ENCODE results near the gene PRKACG. TPM values are rescaled to one million over a fixed set of nuclear protein-coding genes. Genes with fewer than 3 reads are reported as not detected.

Gene PRKACG
- total RNA-seq, 1 donor: not detected

DNA sequence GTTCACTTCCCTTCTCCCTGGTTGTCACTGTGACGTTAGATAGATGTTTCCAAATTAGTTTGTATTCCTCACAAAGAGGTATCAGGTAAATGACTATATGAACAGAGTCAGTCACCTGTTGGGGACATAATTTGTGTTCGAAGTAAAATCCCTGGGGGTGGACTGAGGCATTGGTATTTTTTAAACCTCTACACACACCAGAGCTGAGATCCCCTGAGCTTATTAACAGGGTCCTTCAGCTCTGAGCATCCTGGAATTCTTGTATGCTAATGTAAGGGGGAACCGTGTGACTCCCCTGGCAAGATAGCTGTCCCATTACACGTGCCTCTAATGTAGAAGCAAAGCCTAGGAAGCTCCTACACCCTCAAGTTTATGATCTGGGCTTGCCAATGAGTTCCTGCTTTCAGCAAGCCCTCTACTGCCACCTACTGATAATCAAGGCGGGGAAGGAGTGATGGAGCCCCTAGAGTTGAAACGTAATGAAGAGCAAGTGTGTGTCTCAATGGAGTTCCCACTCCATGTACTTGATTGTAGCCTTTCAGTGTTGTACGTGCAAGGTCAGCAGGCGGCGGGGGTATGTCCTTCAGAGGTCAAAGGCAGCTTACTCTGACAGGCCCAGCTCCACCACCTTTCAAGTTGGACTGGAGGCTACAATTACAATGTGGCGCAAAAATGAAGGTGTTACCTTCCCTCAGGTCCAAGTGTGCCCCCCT is 14.4 kb downstream of the PRKACG start:
- TF ChIP-seq, protein P1, sequence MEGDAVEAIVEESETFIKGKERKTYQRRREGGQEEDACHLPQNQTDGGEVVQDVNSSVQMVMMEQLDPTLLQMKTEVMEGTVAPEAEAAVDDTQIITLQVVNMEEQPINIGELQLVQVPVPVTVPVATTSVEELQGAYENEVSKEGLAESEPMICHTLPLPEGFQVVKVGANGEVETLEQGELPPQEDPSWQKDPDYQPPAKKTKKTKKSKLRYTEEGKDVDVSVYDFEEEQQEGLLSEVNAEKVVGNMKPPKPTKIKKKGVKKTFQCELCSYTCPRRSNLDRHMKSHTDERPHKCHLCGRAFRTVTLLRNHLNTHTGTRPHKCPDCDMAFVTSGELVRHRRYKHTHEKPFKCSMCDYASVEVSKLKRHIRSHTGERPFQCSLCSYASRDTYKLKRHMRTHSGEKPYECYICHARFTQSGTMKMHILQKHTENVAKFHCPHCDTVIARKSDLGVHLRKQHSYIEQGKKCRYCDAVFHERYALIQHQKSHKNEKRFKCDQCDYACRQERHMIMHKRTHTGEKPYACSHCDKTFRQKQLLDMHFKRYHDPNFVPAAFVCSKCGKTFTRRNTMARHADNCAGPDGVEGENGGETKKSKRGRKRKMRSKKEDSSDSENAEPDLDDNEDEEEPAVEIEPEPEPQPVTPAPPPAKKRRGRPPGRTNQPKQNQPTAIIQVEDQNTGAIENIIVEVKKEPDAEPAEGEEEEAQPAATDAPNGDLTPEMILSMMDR (IDR thresholded peaks at IDR 0.05; ENCODE audit: extremely low read depth, low read depth, low read length): peak; percentile 84
- Histone ChIP-seq H2AFZ (ENCODE audit: low read length) (no peak overlapping the region), H3K79me2 (ENCODE audit: insufficient read depth, low read length) (no peaks in the 10 kb centered on the region)

DNA sequence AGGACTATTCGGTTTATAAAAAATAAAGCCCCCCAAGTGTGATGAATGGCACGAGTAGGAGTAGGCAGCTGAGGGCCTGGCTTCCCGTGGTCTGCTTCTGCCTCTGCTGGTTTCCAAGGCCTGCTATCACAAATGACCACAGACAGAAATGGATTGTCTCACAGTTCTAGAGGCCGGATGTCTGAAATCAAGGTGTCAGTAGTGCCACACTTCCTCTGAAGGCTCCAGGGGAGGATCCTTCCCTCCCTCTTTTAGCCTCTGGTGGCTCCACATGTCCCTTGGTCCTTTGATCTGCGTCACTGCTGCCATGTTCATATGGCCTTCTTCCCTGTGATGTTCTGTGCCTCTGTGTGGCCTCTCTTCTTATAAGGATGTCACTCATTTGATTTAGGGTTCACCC is 15.1 kb downstream of the PRKACG start:
- Histone ChIP-seq H3K4me3 (ENCODE audit: insufficient read depth, low read length) (no peak overlapping the region), H3K4me1 (ENCODE audit: insufficient read depth, low read length) (no peaks in the 10 kb centered on the region), H3K9me3 (ENCODE audit: low read depth, low read length) (no peaks in the 10 kb centered on the region), H4K20me1 (ENCODE audit: insufficient read depth, low read length) (no peaks in the 10 kb centered on the region), H3K36me3 (ENCODE audit: insufficient read depth, low read length) (no peaks in the 10 kb centered on the region), H3K79me2 (ENCODE audit: insufficient read depth, low read length) (no peaks in the 10 kb centered on the region), H3K27ac (ENCODE audit: low read depth, low read length) (no peak overlapping the region), H2AFZ (ENCODE audit: low read length) (no peak overlapping the region), H3K4me2 (ENCODE audit: insufficient read depth, low read length) (no peak overlapping the region), H3K27me3 (ENCODE audit: insufficient read depth, low read length) (peaks cover 4% of the 10 kb centered on the region)
- TF ChIP-seq, protein P1 (IDR thresholded peaks at IDR 0.05; ENCODE audit: extremely low read depth, low read depth, low read length): no peak
- no peak for DNase-seq (ENCODE audit: insufficient read length, low spot score, missing footprints)

More for the DNA sequence above, 14.4 kb downstream of the PRKACG start:
- Histone ChIP-seq H3K4me1 (ENCODE audit: insufficient read depth, low read length) (no peaks in the 10 kb centered on the region), H3K4me2 (ENCODE audit: insufficient read depth, low read length) (no peak overlapping the region), H3K27me3 (ENCODE audit: insufficient read depth, low read length) (peaks cover 4% of the 10 kb centered on the region), H3K36me3 (ENCODE audit: insufficient read depth, low read length) (no peaks in the 10 kb centered on the region), H3K9me3 (ENCODE audit: low read depth, low read length) (no peaks in the 10 kb centered on the region), H4K20me1 (ENCODE audit: insufficient read depth, low read length) (no peaks in the 10 kb centered on the region), H3K27ac (ENCODE audit: low read depth, low read length) (no peak overlapping the region), H3K4me3 (ENCODE audit: insufficient read depth, low read length) (no peak overlapping the region)
- peak; percentile 92 for DNase-seq (ENCODE audit: insufficient read length, low spot score, missing footprints)

DNA sequence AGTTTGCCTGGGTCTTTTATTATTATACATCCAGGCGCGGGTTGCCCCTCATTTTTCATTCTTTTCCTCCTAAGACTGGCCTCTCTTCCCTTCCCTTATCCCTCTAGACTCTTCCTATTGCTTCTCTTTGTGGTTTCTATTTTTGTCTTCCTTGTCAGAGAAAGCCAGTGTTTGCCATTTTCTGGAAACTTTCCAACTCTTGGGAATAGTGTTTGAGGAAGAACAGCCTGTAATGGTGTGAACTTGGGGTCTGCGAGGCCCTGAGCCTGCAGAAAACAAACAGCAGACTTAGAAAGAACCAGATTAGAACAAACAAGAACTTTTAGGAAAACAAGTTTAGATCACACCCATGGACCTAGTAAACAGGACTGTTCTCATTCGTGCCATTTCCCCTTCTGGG is 15.5 kb downstream of the PRKACG start:
- Histone ChIP-seq H3K4me1 (ENCODE audit: insufficient read depth, low read length) (no peaks in the 10 kb centered on the region), H3K27me3 (ENCODE audit: insufficient read depth, low read length) (peaks cover 4% of the 10 kb centered on the region), H3K4me3 (ENCODE audit: insufficient read depth, low read length) (no peak overlapping the region), H3K27ac (ENCODE audit: low read depth, low read length) (no peak overlapping the region), H4K20me1 (ENCODE audit: insufficient read depth, low read length) (no peaks in the 10 kb centered on the region), H3K79me2 (ENCODE audit: insufficient read depth, low read length) (no peaks in the 10 kb centered on the region), H3K36me3 (ENCODE audit: insufficient read depth, low read length) (no peaks in the 10 kb centered on the region), H3K9me3 (ENCODE audit: low read depth, low read length) (no peaks in the 10 kb centered on the region), H2AFZ (ENCODE audit: low read length) (no peak overlapping the region), H3K4me2 (ENCODE audit: insufficient read depth, low read length) (no peak overlapping the region)
- no peak for DNase-seq (ENCODE audit: insufficient read length, low spot score, missing footprints)
- TF ChIP-seq, protein P1 (IDR thresholded peaks at IDR 0.05; ENCODE audit: extremely low read depth, low read depth, low read length): no peak

DNA sequence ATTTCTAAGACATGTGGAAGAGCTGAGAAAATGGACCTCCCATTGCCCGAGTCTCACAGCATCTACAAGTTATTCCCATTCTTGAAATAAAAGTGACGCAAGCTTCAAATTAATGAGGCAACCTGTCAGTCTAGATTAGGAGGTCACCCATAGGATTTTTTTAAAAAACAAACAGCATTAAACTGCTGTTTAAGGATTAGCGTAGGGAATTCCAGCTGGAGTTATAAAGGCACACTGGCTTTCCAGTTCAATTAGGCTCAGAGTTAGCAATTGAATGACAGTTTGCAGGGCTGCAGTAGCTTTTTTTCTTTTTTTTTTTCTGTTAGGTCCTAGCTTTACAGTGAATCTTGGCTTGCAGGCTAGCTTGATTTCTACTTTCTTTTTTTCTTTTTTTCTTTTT is 16.2 kb downstream of the PRKACG start:
- Histone ChIP-seq H3K27ac (ENCODE audit: low read depth, low read length) (no peak overlapping the region), H4K20me1 (ENCODE audit: insufficient read depth, low read length) (no peaks in the 10 kb centered on the region), H3K36me3 (ENCODE audit: insufficient read depth, low read length) (no peaks in the 10 kb centered on the region), H3K4me3 (ENCODE audit: insufficient read depth, low read length) (no peak overlapping the region), H2AFZ (ENCODE audit: low read length) (no peak overlapping the region), H3K79me2 (ENCODE audit: insufficient read depth, low read length) (no peaks in the 10 kb centered on the region), H3K9me3 (ENCODE audit: low read depth, low read length) (no peaks in the 10 kb centered on the region), H3K4me2 (ENCODE audit: insufficient read depth, low read length) (no peak overlapping the region), H3K27me3 (ENCODE audit: insufficient read depth, low read length) (peaks cover 4% of the 10 kb centered on the region), H3K4me1 (ENCODE audit: insufficient read depth, low read length) (no peaks in the 10 kb centered on the region)
- TF ChIP-seq, protein P1 (IDR thresholded peaks at IDR 0.05; ENCODE audit: extremely low read depth, low read depth, low read length): no peak
- DNase-seq (ENCODE audit: insufficient read length, low spot score, missing footprints): no peak

All from osteoblast (primary cell).